Fibroblast of mammary gland (primary cell): ENCODE measurements around the gene GPC6.

ENCODE experiments used
- DNase-seq: peaks from one replicate; pipeline ENCODE4 v3.0.0-alpha.2; 2010; ENCODE audit warnings: low read depth
- H3K4me3 ChIP-seq: 2 replicates; pipeline ENCODE4 v1.5.1; 2011; ENCODE audit warnings: low read depth, mild to moderate bottlenecking, low read length, moderate library complexity; ENCODE audit not compliant: control insufficient read depth
- CTCF ChIP-seq: conservative IDR thresholded peaks from 2 replicates; pipeline ENCODE4 v1.5.1; 2011; ENCODE audit warnings: low read depth, low read length, inconsistent platforms; ENCODE audit not compliant: control insufficient read depth, insufficient read depth

Gene GPC6

GRCh38 chr13:93304868-93305613, 78.4 kb downstream of the GPC6 start:
- TF ChIP-seq CTCF = no peak
- H3K4me3 ChIP-seq = no peak overlapping the region
- no peak for DNase-seq

GRCh38 chr13:93305886-93306285, 79.3 kb downstream of the GPC6 start:
- TF ChIP-seq CTCF = no peak
- H3K4me3 ChIP-seq = no peak overlapping the region
- peak; percentile 25 for DNase-seq

- H3K4me3 ChIP-seq = no peak overlapping the region
- peak; percentile 58 for DNase-seq
- TF ChIP-seq CTCF = no peak
Observed at GRCh38 chr13:93307136-93307535, 80.5 kb downstream of the GPC6 start.

GRCh38 chr13:93307651-93308050, 81.0 kb downstream of the GPC6 start:
- TF ChIP-seq CTCF = no peak
- H3K4me3 ChIP-seq = no peak overlapping the region
- peak; percentile 29 for DNase-seq

GRCh38 chr13:93309886-93310523, 83.4 kb downstream of the GPC6 start:
- no peak overlapping the region for H3K4me3 ChIP-seq
- DNase-seq = peak; percentile 89
- TF ChIP-seq CTCF = no peak

GRCh38 chr13:93316841-93317240, 90.2 kb downstream of the GPC6 start:
- no peak for DNase-seq
- H3K4me3 ChIP-seq = no peak overlapping the region
- TF ChIP-seq CTCF = no peak
